HEK293 (cell line): Measurements from ENCODE around the gene CHRD.

ENCODE experiments used
- CTCF ChIA-PET: fragments of 350-600 bp; formaldehyde crosslinking; extraction: SDS; loops from one replicate; lab custom pipeline; 2021; ENCODE audit warnings: antibody characterized with exemption; lab: Yijun Ruan, JAX
- POLR2A ChIA-PET: fragments of 300-600 bp; formaldehyde crosslinking; extraction: SDS; loops from one replicate; lab custom pipeline; 2020; ENCODE audit warnings: antibody characterized with exemption, inconsistent platforms; lab: Yijun Ruan, JAX
- H3K27ac ChIP-seq: fragments of 200-500 bp; sonication (Bioruptor generic); 2 replicates; pipeline ENCODE4 v1.5.1; 2014; ENCODE audit warnings: low read depth, low read length, control low read depth, inconsistent platforms; ENCODE audit errors: extremely low read depth
- H3K36me3 ChIP-seq, 2 experiments: fragments of 200-500 bp in 1 of 2; sonication (Bioruptor generic) in 1 of 2; 1 replicate in 1 of 2; 2 replicates in 1 of 2; pipeline ENCODE4 v1.5.1; 2014 to 2017; ENCODE audit warnings: inconsistent platforms in 2 of 2, low read length in 2 of 2; ENCODE audit not compliant: control insufficient read depth in 2 of 2, insufficient read depth in 1 of 2
- H3K4me1 ChIP-seq: fragments of 200-500 bp; sonication (Bioruptor generic); 2 replicates; pipeline ENCODE4 v1.5.1; 2014; ENCODE audit warnings: mild to moderate bottlenecking, low read length, inconsistent platforms; ENCODE audit not compliant: control insufficient read depth, insufficient read depth
- H3K4me3 ChIP-seq: 2 replicates; pipeline ENCODE4 v1.5.1; 2011; ENCODE audit warnings: low read depth, mild to moderate bottlenecking, control low read depth, low read length, moderate library complexity
- H3K9me3 ChIP-seq: fragments of 200-500 bp; sonication (Bioruptor generic); 2 replicates; pipeline ENCODE4 v1.5.1; 2014; ENCODE audit warnings: low read depth, low read length, inconsistent platforms; ENCODE audit not compliant: control insufficient read depth, insufficient read depth
- BCL11A ChIP-seq: fragments of 450-650 bp; formaldehyde crosslinking; IDR thresholded peaks from 2 replicates; pipeline ENCODE4 v1.5.1; 2016; ENCODE audit warnings: low read depth, missing biosample characterization, missing genetic modification characterization
- HIC1 ChIP-seq: fragments of 450-650 bp; formaldehyde crosslinking; IDR thresholded peaks from 2 replicates; pipeline ENCODE4 v1.5.1; 2016; ENCODE audit warnings: missing biosample characterization, missing genetic modification characterization
- ZIC2 ChIP-seq: fragments of 450-650 bp; formaldehyde crosslinking; IDR thresholded peaks from 2 replicates; pipeline ENCODE4 v1.5.1; 2016; ENCODE audit warnings: missing biosample characterization, missing genetic modification characterization
- ZNF175 ChIP-seq: fragments of 450-650 bp; formaldehyde crosslinking; IDR thresholded peaks from 2 replicates; pipeline ENCODE4 v1.5.1; 2016; ENCODE audit warnings: missing biosample characterization, missing genetic modification characterization
- ZNF19 ChIP-seq: fragments of 450-650 bp; formaldehyde crosslinking; IDR thresholded peaks from 2 replicates; pipeline ENCODE4; 2016; ENCODE audit warnings: missing biosample characterization, missing genetic modification characterization, low read depth
- ZNF24 ChIP-seq: fragments of 450-650 bp; formaldehyde crosslinking; IDR thresholded peaks from 2 replicates; pipeline ENCODE4 v1.5.1; 2016; ENCODE audit warnings: missing biosample characterization, missing genetic modification characterization
- ZNF26 ChIP-seq: fragments of 450-650 bp; formaldehyde crosslinking; IDR thresholded peaks from 2 replicates; pipeline ENCODE4 v1.5.1; 2016; ENCODE audit warnings: missing biosample characterization, missing genetic modification characterization
- ZNF280C ChIP-seq: fragments of 450-650 bp; formaldehyde crosslinking; IDR thresholded peaks from 2 replicates; pipeline ENCODE4 v1.5.1; 2016; ENCODE audit warnings: missing biosample characterization, missing genetic modification characterization
- ZNF426 ChIP-seq: fragments of 450-650 bp; formaldehyde crosslinking; IDR thresholded peaks from 2 replicates; pipeline ENCODE4 v1.5.1; 2017; ENCODE audit warnings: missing biosample characterization, missing genetic modification characterization, mild to moderate bottlenecking, inconsistent platforms, moderate library complexity
- ZNF473 ChIP-seq: fragments of 450-650 bp; formaldehyde crosslinking; IDR thresholded peaks from 2 replicates; pipeline ENCODE4 v1.5.1; 2017; ENCODE audit warnings: missing biosample characterization, missing genetic modification characterization
- ZNF48 ChIP-seq: fragments of 450-650 bp; formaldehyde crosslinking; IDR thresholded peaks from 2 replicates; pipeline ENCODE4 v1.5.1; 2016; ENCODE audit warnings: missing biosample characterization, missing genetic modification characterization
- ZNF501 ChIP-seq: fragments of 450-650 bp; formaldehyde crosslinking; IDR thresholded peaks from 2 replicates; pipeline ENCODE4 v1.5.1; 2016; ENCODE audit warnings: missing biosample characterization, missing genetic modification characterization
- ZNF560 ChIP-seq: fragments of 450-650 bp; formaldehyde crosslinking; IDR thresholded peaks from 2 replicates; pipeline ENCODE4 v1.5.1; 2017; ENCODE audit warnings: missing biosample characterization, missing genetic modification characterization, borderline replicate concordance
- ZNF610 ChIP-seq: fragments of 450-650 bp; formaldehyde crosslinking; IDR thresholded peaks from 2 replicates; pipeline ENCODE4 v1.5.1; 2016; ENCODE audit warnings: missing biosample characterization, missing genetic modification characterization, borderline replicate concordance
- ZNF629 ChIP-seq: fragments of 450-650 bp; formaldehyde crosslinking; IDR thresholded peaks from 2 replicates; pipeline ENCODE4 v1.5.1; 2017; ENCODE audit warnings: missing biosample characterization, missing genetic modification characterization
- ZNF660 ChIP-seq: fragments of 450-650 bp; IDR thresholded peaks from 2 replicates; pipeline ENCODE4 v1.5.1; 2018; ENCODE audit warnings: missing biosample characterization, mild to moderate bottlenecking, missing genetic modification characterization
- ZNF670 ChIP-seq: fragments of 450-650 bp; formaldehyde crosslinking; IDR thresholded peaks from 2 replicates; pipeline ENCODE4 v1.5.1; 2016; ENCODE audit warnings: missing biosample characterization, missing genetic modification characterization, low read depth

CHRD gene

GRCh38 chr3:184345317-184346144 is 34.3 kb upstream of the CHRD start (continued):
- TF ChIP-seq ZNF670 (no peak), ZNF48 (tag by site-specific recombination) (no peak)

GRCh38 chr3:184346480-184347190 is 33.2 kb upstream of the CHRD start:
- H3K9me3 ChIP-seq, result no peaks in the 10 kb centered on the region
- TF ChIP-seq ZNF660 (tag by site-specific recombination) (no peak), ZNF426 (tag by site-specific recombination) (no peak), BCL11A (tag by site-specific recombination) (no peak), ZIC2 (tag by site-specific recombination) (no peak), ZNF24 (tag by site-specific recombination) (no peak), ZNF560 (tag by site-specific recombination) (no peak), ZNF19 (tag by site-specific recombination) (no peak), HIC1 (tag by site-specific recombination) (no peak), ZNF280C (tag by site-specific recombination) (no peak), ZNF473 (no peak), ZNF175 (tag by site-specific recombination) (no peak), ZNF501 (tag by site-specific recombination) (no peak), ZNF610 (tag by site-specific recombination) (no peak)
- CTCF ChIA-PET, result interaction anchor here (0.6 to 3.1 kb wide), 4 partner anchors 8 to 93 kb away, joined by 3 to 13 read pairs (median 4); partner anchors contain the start of genes CLCN2 and POLR2H
- H3K4me3 ChIP-seq, result no peak overlapping the region
- H3K27ac ChIP-seq, result no peak overlapping the region
- POLR2A ChIA-PET, result interaction anchor here (1.5 kb wide), 1 partner anchor 14 kb away, joined by 5 read pairs; no protein-coding TSS in a partner anchor
- H3K36me3 ChIP-seq, result peaks cover 0 to 58% of the 10 kb centered on the region in 2 experiments; a peak in 1 of 3 replicates
- H3K4me1 ChIP-seq, result no peaks in the 10 kb centered on the region

GRCh38 chr3:184347321-184348056 is 32.4 kb upstream of the CHRD start:
- TF ChIP-seq ZNF26 (tag by site-specific recombination), result no peak
- TF ChIP-seq ZNF629, result no peak
- TF ChIP-seq, all 188 proteins: peak for 0
- no peak overlapping the region for H3K27ac ChIP-seq
- no peak overlapping the region for H3K4me3 ChIP-seq
- no peaks in the 10 kb centered on the region for H3K9me3 ChIP-seq
- peaks cover 0 to 60% of the 10 kb centered on the region in 2 experiments; a peak in 1 of 3 replicates for H3K36me3 ChIP-seq
- ChIA-PET CTCF (interaction anchor here (0.5 to 3.1 kb wide), 4 partner anchors 14 to 106 kb away, joined by 3 to 13 read pairs (median 4); partner anchors contain the start of genes CLCN2 and POLR2H), POLR2A (no interaction called here)
- no peaks in the 10 kb centered on the region for H3K4me1 ChIP-seq
